ENCODE measurements around the gene VPS54. TPM values are rescaled to one million over a fixed set of nuclear protein-coding genes. Genes with fewer than 3 reads are reported as not detected.
"Not testable (repeated sequence)": the region's sequence is repeated elsewhere in the genome, so short reads cannot be mapped to it uniquely, and the experiment has no call there.

Gene VPS54
- total RNA-seq, 1 experiment from 2014 or later = 19.5 TPM

DNA sequence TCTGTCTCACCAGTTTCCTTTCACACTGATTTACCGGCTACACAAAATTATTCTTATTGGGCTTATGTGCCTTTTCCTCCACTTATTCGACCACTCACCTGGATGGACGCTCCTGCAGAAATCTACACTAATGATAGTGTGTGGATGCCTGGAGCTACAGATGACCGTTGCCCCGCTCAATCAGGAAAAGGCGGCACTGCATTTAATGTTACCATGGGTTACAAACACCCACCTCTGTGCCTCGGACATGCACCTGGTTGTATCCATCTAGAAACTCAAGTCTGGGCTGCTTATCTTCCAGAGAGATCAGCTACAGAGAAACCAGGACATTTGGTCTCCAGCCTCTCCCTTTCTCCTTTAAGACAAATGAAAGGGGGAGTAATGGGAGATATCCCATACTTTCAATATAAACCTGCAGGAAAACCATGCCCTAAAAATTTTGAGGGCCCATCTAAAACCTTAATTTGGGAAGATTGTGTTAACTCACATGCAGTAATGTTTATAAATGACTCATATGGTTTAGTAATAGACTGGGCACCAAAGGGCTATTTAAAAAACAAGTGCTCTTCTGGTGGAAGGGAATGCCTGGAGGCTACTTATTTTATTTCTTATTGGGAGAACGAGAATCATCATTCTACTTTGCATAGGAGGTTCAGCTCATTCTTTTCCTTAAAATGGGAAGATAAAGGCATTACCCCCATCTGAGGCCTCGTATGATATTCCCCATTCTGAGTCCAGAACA lies 24.7 kb downstream of the VPS54 start:
- peak; percentile 66 for DNase-seq (ENCODE audit: low read depth)

GRCh38 chr2:63993871-63994270 lies 25.4 kb downstream of the VPS54 start:
- DNase-seq (ENCODE audit: low read depth) = peak; percentile 67

GRCh38 chr2:63993130-63993584 lies 26.1 kb downstream of the VPS54 start:
- not testable (repeated sequence) for DNase-seq (ENCODE audit: low read depth)

DNA sequence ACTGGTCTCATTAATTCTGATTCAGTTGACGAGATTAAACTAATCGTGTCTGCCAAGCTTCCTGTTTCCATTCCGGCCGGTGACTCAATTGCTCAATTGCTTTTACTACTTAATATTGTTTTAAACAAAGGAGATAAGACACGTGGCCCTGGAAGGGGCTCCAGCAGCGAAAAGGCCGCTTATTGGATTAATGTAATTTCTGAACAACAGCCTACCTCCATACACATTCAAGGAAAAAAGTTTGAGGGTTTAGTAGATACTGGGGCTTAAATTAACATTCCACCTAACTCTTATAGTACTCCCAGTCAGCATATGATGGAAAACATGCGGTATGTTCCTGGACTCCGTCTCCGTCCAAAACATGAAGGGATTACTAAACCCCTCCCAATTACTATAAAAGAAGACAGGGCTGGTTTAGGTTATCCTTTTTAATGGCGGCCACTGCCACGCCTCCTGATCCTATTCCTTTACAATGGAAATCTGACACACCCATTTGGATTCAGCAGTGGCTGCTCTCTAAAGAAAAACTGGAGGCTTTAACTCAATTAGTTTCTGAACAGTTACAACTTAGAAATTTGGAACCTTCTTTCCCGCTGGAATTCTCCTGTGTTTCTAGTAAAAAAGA lies 27.1 kb downstream of the VPS54 start:
- no peak for DNase-seq (ENCODE audit: low read depth)

GRCh38 chr2:63991173-63991999 lies 27.8 kb downstream of the VPS54 start:
- DNase-seq (ENCODE audit: low read depth) = not testable (repeated sequence)

DNA sequence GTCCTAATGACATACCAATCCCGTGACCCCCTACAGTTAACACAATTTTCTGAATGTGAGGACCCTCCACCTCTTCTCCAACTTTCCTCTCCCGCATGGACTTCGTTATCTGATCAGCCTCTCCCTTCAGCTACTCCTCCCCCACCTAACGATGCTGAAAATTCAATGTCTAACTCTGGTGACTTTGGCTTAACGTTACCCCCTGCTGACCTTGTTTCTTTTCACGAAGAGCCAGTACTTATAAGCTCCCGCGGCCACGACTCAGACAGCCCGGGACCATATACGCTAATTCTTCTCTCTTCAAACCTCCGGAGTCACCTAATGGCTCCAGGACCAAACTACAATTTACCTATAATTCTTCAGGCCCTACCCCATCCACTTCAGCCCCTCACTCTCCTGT lies 29.2 kb downstream of the VPS54 start:
- DNase-seq (ENCODE audit: low read depth) = no peak

DNA sequence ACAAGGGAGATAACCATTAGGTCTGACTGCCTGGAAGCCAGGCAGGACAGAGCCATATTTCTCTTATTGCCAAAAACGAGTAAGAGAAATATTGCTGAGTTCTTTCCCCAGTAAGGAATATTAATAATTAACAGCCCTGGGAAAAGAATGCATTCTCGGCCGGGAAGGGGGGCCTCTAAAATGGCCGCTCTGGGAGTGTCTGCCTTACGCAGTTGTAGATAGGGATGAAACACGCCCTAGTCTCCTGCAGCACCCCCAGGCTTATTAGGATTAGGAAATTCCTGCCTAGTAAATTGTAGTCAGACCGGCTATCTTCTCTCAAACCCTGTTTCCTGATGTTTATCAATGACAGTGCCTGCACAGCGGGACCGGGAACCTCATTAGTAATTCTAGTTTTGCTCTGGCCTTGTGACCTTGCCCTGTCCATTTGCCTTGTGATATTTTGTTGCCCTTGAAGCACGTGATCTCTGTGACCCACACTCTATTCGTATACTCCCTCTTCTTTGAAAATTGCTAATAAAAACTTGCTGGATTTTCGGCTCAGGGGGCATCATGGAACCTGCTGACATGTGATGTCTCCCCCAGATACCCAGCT lies 30.3 kb downstream of the VPS54 start:
- DNase-seq (ENCODE audit: low read depth) = not testable (repeated sequence)

DNA sequence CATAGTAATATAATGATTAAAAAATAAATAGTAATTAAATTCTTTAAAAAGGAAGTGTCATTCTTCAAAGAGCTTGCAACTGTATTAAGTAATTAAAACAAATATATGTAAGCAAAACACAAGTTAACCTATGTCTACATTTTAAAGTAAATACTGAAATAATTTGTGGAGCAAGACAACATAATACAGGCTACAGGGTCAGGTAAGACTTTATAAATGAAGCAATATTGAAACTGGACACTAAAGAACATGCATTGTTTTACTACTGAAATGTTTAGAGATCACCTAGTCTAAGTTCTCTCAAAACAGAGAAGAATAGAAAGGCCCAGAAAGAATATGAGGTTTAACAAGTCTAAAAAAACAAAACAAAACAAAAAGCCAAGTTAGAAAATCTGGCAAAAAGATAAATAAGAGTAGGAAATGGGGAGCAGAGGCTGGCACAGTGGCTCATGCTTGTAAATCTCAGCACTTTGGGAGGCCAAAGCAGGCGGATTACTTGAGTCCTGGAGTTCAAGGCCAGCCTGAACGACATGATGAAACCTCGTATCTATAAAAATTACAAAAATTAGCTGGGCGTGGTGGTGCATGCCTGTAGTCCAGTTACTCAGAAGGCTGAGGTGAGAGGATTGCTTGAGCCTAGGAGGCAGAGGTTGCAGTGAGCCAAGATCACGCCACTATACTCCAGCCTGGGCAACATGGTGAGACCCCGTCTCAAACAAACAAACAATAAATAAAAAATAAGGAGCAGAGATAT lies 34.4 kb downstream of the VPS54 start:
- DNase-seq (ENCODE audit: low read depth) = peak; percentile 4

GRCh38 chr2:63983986-63984605 lies 35.1 kb downstream of the VPS54 start:
- peak; percentile 51 for DNase-seq (ENCODE audit: low read depth)

GRCh38 chr2:63982335-63982734 lies 36.9 kb downstream of the VPS54 start:
- no peak for DNase-seq (ENCODE audit: low read depth)

GRCh38 chr2:63981702-63982103 lies 37.5 kb downstream of the VPS54 start:
- DNase-seq (ENCODE audit: low read depth) = no peak

DNA sequence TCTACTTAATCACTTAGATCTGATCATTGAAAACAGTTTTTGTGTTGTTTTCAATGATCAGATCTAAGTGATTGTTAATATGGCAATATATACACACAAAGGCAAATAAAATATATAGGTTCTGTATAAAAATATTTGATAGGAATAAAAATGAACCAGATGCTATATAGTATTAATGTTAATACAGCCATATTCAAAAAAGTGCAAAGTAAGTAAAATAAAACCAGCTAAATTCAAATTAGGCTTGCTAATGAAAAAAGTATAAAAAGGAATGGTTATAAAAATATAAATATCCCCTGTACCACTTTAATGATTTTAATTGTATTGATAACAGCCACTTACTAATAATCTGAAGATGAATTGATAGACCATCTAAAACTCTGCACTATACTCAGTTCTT lies 38.4 kb downstream of the VPS54 start:
- no peak for DNase-seq (ENCODE audit: low read depth)

DNA sequence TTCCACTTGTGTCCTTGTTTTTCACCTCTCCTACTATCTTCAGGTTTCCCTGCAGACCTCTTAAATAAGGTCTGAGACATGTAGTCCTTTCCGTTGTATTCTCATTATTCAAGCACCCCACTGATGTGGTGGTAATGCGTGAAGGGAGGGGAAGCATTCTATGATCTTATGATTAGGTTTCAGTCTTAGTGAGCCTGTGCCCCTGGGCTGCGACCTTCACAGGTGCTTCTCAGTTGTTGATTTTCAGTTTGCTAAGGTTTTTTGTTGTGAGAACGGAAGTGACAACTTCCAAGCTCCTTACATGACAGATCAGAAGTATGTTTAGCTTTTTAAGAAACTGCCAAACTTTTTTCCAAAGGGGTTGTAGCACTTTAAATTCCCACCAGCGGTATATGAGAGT lies 41.3 kb downstream of the VPS54 start:
- no peak for DNase-seq (ENCODE audit: low read depth)

GRCh38 chr2:63976125-63976510 lies 43.1 kb downstream of the VPS54 start:
- no peak for DNase-seq (ENCODE audit: low read depth)

- no peak for DNase-seq (ENCODE audit: low read depth)
Measured at GRCh38 chr2:63975437-63976124, 43.6 kb downstream of the VPS54 start.

DNA sequence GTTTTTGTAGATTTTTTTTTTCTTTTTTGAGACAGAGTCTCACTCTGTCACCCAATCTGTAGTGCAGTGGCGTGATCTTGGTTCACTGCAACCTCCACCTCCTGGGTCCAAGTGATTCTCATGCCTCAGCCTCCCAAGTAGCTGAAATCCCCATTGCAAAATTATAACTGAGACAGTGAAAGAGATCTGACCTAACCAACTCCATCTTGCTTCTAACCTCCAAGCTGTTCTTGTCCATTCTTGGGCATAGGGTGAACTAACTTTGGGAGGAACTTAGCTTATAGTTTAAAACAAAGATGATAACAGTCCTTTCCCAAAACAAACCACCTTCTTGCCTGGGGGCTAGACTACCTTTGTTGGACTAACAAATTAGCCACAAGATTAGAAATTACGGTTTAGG lies 44.2 kb downstream of the VPS54 start:
- DNase-seq (ENCODE audit: low read depth) = not testable (repeated sequence)

DNA sequence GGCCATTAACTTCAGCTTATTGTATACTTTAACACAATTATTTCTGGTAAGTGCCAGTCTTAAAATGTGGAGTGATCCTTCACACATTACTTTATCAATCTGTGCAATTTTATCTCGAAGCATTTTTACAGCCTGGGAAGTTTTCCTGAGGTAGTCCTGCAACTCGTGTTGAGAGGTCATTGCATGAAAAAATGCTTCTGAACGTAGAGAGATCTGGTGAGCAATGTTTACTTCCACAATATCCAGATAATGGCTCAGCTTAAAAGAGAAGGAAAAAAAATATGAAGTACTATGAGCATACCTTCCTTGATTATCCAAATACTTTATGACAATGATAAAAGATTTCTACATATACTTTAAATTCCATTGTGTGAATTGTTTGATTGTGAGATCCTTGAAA lies 57.0 kb downstream of the VPS54 start:
- DNase-seq (ENCODE audit: low read depth) = no peak

- peak; percentile 1 for DNase-seq (ENCODE audit: low read depth)
Measured at GRCh38 chr2:63950414-63950813, 68.8 kb downstream of the VPS54 start.

GRCh38 chr2:63942788-63943187 lies 76.4 kb downstream of the VPS54 start:
- no peak for DNase-seq (ENCODE audit: low read depth)

GRCh38 chr2:63932104-63932503 lies 87.1 kb downstream of the VPS54 start:
- not testable (repeated sequence) for DNase-seq (ENCODE audit: low read depth)

Data from M059J (cell line).